GM18519 (cell line): Measurements from ENCODE around the gene NKX1-2.

Source experiments
- ATAC-seq: cut with Tn5 transposase; IDR thresholded peaks from one replicate; pipeline ENCODE4 v1.9.1; 2021; ENCODE audit warnings: mild to moderate bottlenecking, moderate library complexity; ENCODE audit not compliant: unreplicated experiment, low FRiP score

Gene NKX1-2

GRCh38 chr10:124476043-124476725, 26.3 kb upstream of the NKX1-2 start:
- no peak for ATAC-seq

GRCh38 chr10:124474514-124475070, 24.8 kb upstream of the NKX1-2 start:
- no peak for ATAC-seq

- no peak for ATAC-seq
Observed at GRCh38 chr10:124473070-124473469, 23.2 kb upstream of the NKX1-2 start.

GRCh38 chr10:124472071-124472470, 22.2 kb upstream of the NKX1-2 start:
- no peak for ATAC-seq

GRCh38 chr10:124470544-124471434, 21.0 kb upstream of the NKX1-2 start:
- ATAC-seq = no peak

- ATAC-seq = no peak
Observed at GRCh38 chr10:124469956-124470484, 20.2 kb upstream of the NKX1-2 start.

GRCh38 chr10:124468624-124469023, 18.8 kb upstream of the NKX1-2 start:
- ATAC-seq = no peak

GRCh38 chr10:124467165-124467564, 17.3 kb upstream of the NKX1-2 start:
- ATAC-seq = no peak

GRCh38 chr10:124465777-124466488, 16.1 kb upstream of the NKX1-2 start:
- ATAC-seq = no peak

- ATAC-seq = no peak
Observed at GRCh38 chr10:124465003-124465776, 15.4 kb upstream of the NKX1-2 start.

- ATAC-seq = no peak
Observed at GRCh38 chr10:124464028-124464965, 14.5 kb upstream of the NKX1-2 start.

- ATAC-seq = no peak
Observed at GRCh38 chr10:124462348-124462695, 12.5 kb upstream of the NKX1-2 start.

GRCh38 chr10:124461642-124462347, 12.0 kb upstream of the NKX1-2 start, which contains the start of gene LHPP:
Gene LHPP (plus strand): TSS chr10:124461823. CDS start chr10:124461863, 40 bp downstream.
- ATAC-seq = peak; percentile 92

- ATAC-seq = no peak
Observed at GRCh38 chr10:124460144-124460543, 10.3 kb upstream of the NKX1-2 start.

- no peak for ATAC-seq
Observed at GRCh38 chr10:124459395-124459794, 9.6 kb upstream of the NKX1-2 start.

GRCh38 chr10:124458889-124459288, 9.1 kb upstream of the NKX1-2 start:
- no peak for ATAC-seq

GRCh38 chr10:124458473-124458872, 8.6 kb upstream of the NKX1-2 start:
- ATAC-seq = no peak

- ATAC-seq = no peak
Observed at GRCh38 chr10:124455441-124455840, 5.6 kb upstream of the NKX1-2 start.
